Caco-2 (cell line): ENCODE results near the gene ARHGDIB. TPM values are rescaled to one million over a fixed set of nuclear protein-coding genes. Genes with fewer than 3 reads are reported as not detected.

Experiments
- BruUV-seq: library from RNA; stranded (reverse); fragments of 400-500 nt; replicated peaks from 2 replicates; lab custom pipeline; 2021; lab: Mats Ljungman, UMichigan
- CTCF ChIA-PET: fragments of 300-600 bp; sonication (Branson Sonifier 250); formaldehyde crosslinking; loops from one replicate; lab custom pipeline; 2022; ENCODE audit warnings: antibody characterized with exemption; lab: Charles Lee
- POLR2A ChIA-PET: fragments of 300-600 bp; sonication (Branson Sonifier 250); formaldehyde crosslinking; loops from one replicate; lab custom pipeline; 2022; ENCODE audit warnings: antibody characterized with exemption; lab: Charles Lee
- DNase-seq, 2 experiments: peaks; one replicate each; pipeline versions ENCODE4 v3.0.0 to v3.0.0-alpha.2; 2020 to 2022
- H3K27me3 ChIP-seq: replicated peaks from 2 replicates; pipeline ENCODE4 v1.6.0; 2011; ENCODE audit warnings: low read length; ENCODE audit not compliant: control insufficient read depth, insufficient read depth
- H3K36me3 ChIP-seq: 2 replicates; pipeline ENCODE4 v1.5.1; 2011; ENCODE audit warnings: low read length; ENCODE audit not compliant: control insufficient read depth, insufficient read depth
- H3K4me1 ChIP-seq: fragments of 250-450 bp; sonication (Bioruptor Pico); 2 replicates; pipeline ENCODE4 v1.5.1; 2020; ENCODE audit warnings: mild to moderate bottlenecking
- H3K4me3 ChIP-seq: 2 replicates; pipeline ENCODE4 v1.5.1; 2011; ENCODE audit warnings: low read depth, mild to moderate bottlenecking, control low read depth, low read length
- H3K9me3 ChIP-seq: fragments of 250-450 bp; sonication (Bioruptor Pico); 2 replicates; pipeline ENCODE4 v1.5.1; 2020; ENCODE audit warnings: mild to moderate bottlenecking, moderate library complexity
- H3K27ac Mint-ChIP-seq: one replicate; pipeline ENCODE4 v1.8.0; 2022; ENCODE audit warnings: mixed read lengths; ENCODE audit not compliant: unreplicated experiment
- H3K27me3 Mint-ChIP-seq: one replicate; pipeline ENCODE4 v1.8.0; 2022; ENCODE audit warnings: mixed read lengths; ENCODE audit not compliant: insufficient read depth, unreplicated experiment
- H3K36me3 Mint-ChIP-seq: one replicate; pipeline ENCODE4 v1.8.0; 2022; ENCODE audit warnings: mild to moderate bottlenecking, mixed read lengths; ENCODE audit not compliant: insufficient read depth, unreplicated experiment
- H3K4me1 Mint-ChIP-seq: one replicate; pipeline ENCODE4 v1.8.0; 2022; ENCODE audit warnings: low read depth, mixed read lengths; ENCODE audit not compliant: unreplicated experiment
- H3K4me3 Mint-ChIP-seq: one replicate; pipeline ENCODE4 v1.8.0; 2022; ENCODE audit warnings: mild to moderate bottlenecking, moderate library complexity, mixed read lengths; ENCODE audit not compliant: unreplicated experiment
- H3K9me3 Mint-ChIP-seq: one replicate; pipeline ENCODE4 v1.8.0; 2022; ENCODE audit warnings: mixed read lengths; ENCODE audit not compliant: unreplicated experiment
- intact Hi-C: fragments of 100-400 bp; cut with micrococcal nuclease; formaldehyde crosslinking; loops from one replicate; pipeline ENCODE4 v1.10.0; 2022; ENCODE audit not compliant: unreplicated experiment
- total RNA-seq: library from RNA; stranded (reverse); gene quantifications from 2 replicates; pipeline ENCODE4 v1.2.3, GENCODE V29; 2022
- TF ChIP-seq, protein P1 (sequence below), 2 experiments: fragments of 200-600 bp in 1 of 2; IDR thresholded peaks; 1 replicate in 1 of 2; 2 replicates in 1 of 2; pipeline versions ENCODE4 v1.5.1 to v1.8.0; 2011 to 2022; ENCODE audit warnings: antibody characterized with exemption in 1 of 2, control low read depth in 1 of 2, inconsistent platforms in 1 of 2, low read depth in 1 of 2, low read length in 1 of 2, mild to moderate bottlenecking in 1 of 2, moderate library complexity in 1 of 2; ENCODE audit not compliant: insufficient read depth in 1 of 2, severe bottlenecking in 1 of 2, unreplicated experiment in 1 of 2

ARHGDIB gene
- total RNA-seq, 1 experiment from 2014 or later: 15.9 TPM

- Histone ChIP-seq H3K9me3 (no peaks in the 10 kb centered on the region), H3K4me3 (no peak overlapping the region), H3K27me3 (no peaks in the 10 kb centered on the region; the same call in 1 of the 2 replicates), H3K4me1 (no peaks in the 10 kb centered on the region), H3K36me3 (no peaks in the 10 kb centered on the region)
- ChIA-PET CTCF (no interaction called here), POLR2A (no interaction called here)
- DNase-seq: no peak
- TF ChIP-seq, protein P1, sequence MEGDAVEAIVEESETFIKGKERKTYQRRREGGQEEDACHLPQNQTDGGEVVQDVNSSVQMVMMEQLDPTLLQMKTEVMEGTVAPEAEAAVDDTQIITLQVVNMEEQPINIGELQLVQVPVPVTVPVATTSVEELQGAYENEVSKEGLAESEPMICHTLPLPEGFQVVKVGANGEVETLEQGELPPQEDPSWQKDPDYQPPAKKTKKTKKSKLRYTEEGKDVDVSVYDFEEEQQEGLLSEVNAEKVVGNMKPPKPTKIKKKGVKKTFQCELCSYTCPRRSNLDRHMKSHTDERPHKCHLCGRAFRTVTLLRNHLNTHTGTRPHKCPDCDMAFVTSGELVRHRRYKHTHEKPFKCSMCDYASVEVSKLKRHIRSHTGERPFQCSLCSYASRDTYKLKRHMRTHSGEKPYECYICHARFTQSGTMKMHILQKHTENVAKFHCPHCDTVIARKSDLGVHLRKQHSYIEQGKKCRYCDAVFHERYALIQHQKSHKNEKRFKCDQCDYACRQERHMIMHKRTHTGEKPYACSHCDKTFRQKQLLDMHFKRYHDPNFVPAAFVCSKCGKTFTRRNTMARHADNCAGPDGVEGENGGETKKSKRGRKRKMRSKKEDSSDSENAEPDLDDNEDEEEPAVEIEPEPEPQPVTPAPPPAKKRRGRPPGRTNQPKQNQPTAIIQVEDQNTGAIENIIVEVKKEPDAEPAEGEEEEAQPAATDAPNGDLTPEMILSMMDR (IDR thresholded peaks at IDR 0.05; ENCODE audit: insufficient read depth in 1 of 2, low read depth in 1 of 2, low read length in 1 of 2, severe bottlenecking in 1 of 2, unreplicated experiment in 1 of 2): no peak
- Mint-ChIP-seq H3K36me3 (no peaks in the 10 kb centered on the region), H3K27me3 (peaks cover 7% of the 10 kb centered on the region), H3K4me1 (no peaks in the 10 kb centered on the region), H3K27ac (no peak overlapping the region), H3K4me3 (no peak overlapping the region), H3K9me3 (peaks cover 20% of the 10 kb centered on the region)
- no TSS peak for BruUV-seq
- intact Hi-C loops: no loop called here
Observed at GRCh38 chr12:14991069-14991468, 29.7 kb upstream of the ARHGDIB start.

GRCh38 chr12:14989790-14990189, 28.4 kb upstream of the ARHGDIB start:
- CTCF ChIA-PET: no interaction called here
- H3K36me3 Mint-ChIP-seq: no peaks in the 10 kb centered on the region
- H3K4me3 Mint-ChIP-seq: no peak overlapping the region
- Histone ChIP-seq H3K27me3 (no peaks in the 10 kb centered on the region; the same call in 1 of the 2 replicates), H3K36me3 (no peaks in the 10 kb centered on the region), H3K9me3 (no peaks in the 10 kb centered on the region), H3K4me3 (no peak overlapping the region), H3K4me1 (no peaks in the 10 kb centered on the region)
- TF ChIP-seq, protein P1 (IDR thresholded peaks at IDR 0.05; ENCODE audit: insufficient read depth in 1 of 2, low read depth in 1 of 2, low read length in 1 of 2, severe bottlenecking in 1 of 2, unreplicated experiment in 1 of 2): no peak
- H3K27me3 Mint-ChIP-seq: peaks cover 10% of the 10 kb centered on the region
- intact Hi-C loops: no loop called here
- H3K4me1 Mint-ChIP-seq: no peaks in the 10 kb centered on the region
- BruUV-seq: no TSS peak
- H3K9me3 Mint-ChIP-seq: peaks cover 20% of the 10 kb centered on the region
- POLR2A ChIA-PET: no interaction called here
- no peak overlapping the region for H3K27ac Mint-ChIP-seq
- no peak for DNase-seq

- ChIA-PET CTCF (no interaction called here), POLR2A (no interaction called here)
- BruUV-seq: no TSS peak
- H3K4me1 ChIP-seq: no peaks in the 10 kb centered on the region
- no peaks in the 10 kb centered on the region for H3K9me3 ChIP-seq
- Mint-ChIP-seq H3K4me1 (no peaks in the 10 kb centered on the region), H3K4me3 (no peak overlapping the region), H3K36me3 (no peaks in the 10 kb centered on the region), H3K27ac (no peak overlapping the region), H3K9me3 (peaks cover 20% of the 10 kb centered on the region), H3K27me3 (peaks cover 10% of the 10 kb centered on the region)
- no peak for DNase-seq
- intact Hi-C loops: no loop called here
- H3K4me3 ChIP-seq: no peak overlapping the region
- TF ChIP-seq, protein P1 (IDR thresholded peaks at IDR 0.05; ENCODE audit: insufficient read depth in 1 of 2, low read depth in 1 of 2, low read length in 1 of 2, severe bottlenecking in 1 of 2, unreplicated experiment in 1 of 2): no peak
- H3K27me3 ChIP-seq: no peaks in the 10 kb centered on the region; the same call in 1 of the 2 replicates
- H3K36me3 ChIP-seq: no peaks in the 10 kb centered on the region
Observed at GRCh38 chr12:14988035-14988434, 26.6 kb upstream of the ARHGDIB start.
